ENCODE results near the gene ADGRD2. TPM values are rescaled to one million over a fixed set of nuclear protein-coding genes. Genes with fewer than 3 reads are reported as not detected.

Gene ADGRD2
- total RNA-seq, 1 donor from 2014 or later: not detected

DNA sequence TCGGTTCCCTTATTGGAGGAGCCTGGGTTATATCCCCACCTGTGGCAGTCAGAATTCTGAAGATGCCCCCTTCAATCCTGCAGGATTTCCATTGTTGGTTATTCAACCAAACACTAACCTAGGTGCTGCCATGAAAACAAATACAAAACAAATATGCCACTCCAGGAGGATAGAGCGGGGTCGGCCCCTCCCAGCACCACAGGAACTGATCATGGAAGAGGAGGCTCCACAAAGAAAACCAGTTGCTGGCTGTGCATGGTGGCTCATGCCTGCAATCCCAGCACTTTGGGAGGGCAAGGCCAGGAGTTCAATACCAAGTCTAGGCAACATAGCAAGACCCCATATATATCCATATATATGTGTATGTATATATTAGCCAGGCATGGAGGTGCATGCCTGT is 13.2 kb upstream of the ADGRD2 start:
- H3K4me1 ChIP-seq (ENCODE audit: control insufficient read depth in 3 of 3, insufficient read depth in 3 of 3, low read length in 3 of 3): no peaks in the 10 kb centered on the region
- H3K27ac ChIP-seq (ENCODE audit: low read depth, low read length): no peak overlapping the region
- no peak overlapping the region for H3K9ac ChIP-seq (ENCODE audit: low read depth in 1 of 3, low read length in 3 of 3)
- peaks cover 0 to 5% (median 0%) of the 10 kb centered on the region in 3 donors for H3K9me3 ChIP-seq (ENCODE audit: control insufficient read depth in 3 of 3, low read length in 3 of 3)
- H3K36me3 ChIP-seq (ENCODE audit: control insufficient read depth in 3 of 3, insufficient read depth in 3 of 3, low read length in 3 of 3): no peaks in the 10 kb centered on the region
- no peak overlapping the region for H3K4me3 ChIP-seq (ENCODE audit: low read length in 3 of 3)
- peaks cover 0 to 20% (median 11%) of the 10 kb centered on the region in 3 donors for H3K27me3 ChIP-seq (ENCODE audit: control insufficient read depth in 3 of 3, insufficient read depth in 3 of 3, low read length in 3 of 3)

DNA sequence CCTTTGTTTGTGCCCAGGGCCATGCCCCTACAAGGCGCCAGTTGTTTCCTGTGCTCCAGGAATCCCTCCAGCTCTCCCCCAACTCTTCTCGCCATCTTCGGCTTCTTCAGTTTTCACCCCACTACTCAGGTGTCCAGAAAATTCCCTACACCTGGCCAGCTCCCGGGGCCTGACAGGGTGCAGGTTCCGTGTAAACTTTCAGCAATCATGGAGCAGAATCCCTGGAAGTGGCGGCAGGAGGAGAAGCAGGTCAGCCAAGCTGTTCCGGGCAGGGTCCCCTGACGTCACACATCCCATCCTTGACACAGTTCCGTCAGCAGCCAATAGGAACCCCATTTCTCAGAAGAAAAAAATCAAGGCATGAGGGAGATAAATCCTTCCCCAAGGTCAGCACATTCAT is 12.2 kb upstream of the ADGRD2 start:
- Histone ChIP-seq H3K9me3 (ENCODE audit: control insufficient read depth in 3 of 3, low read length in 3 of 3) (peaks cover 0 to 5% (median 0%) of the 10 kb centered on the region in 3 donors), H3K27ac (ENCODE audit: low read depth, low read length) (no peak overlapping the region), H3K4me3 (ENCODE audit: low read length in 3 of 3) (no peak overlapping the region), H3K9ac (ENCODE audit: low read depth in 1 of 3, low read length in 3 of 3) (no peak overlapping the region), H3K27me3 (ENCODE audit: control insufficient read depth in 3 of 3, insufficient read depth in 3 of 3, low read length in 3 of 3) (peaks cover 0 to 20% (median 10%) of the 10 kb centered on the region in 3 donors), H3K36me3 (ENCODE audit: control insufficient read depth in 3 of 3, insufficient read depth in 3 of 3, low read length in 3 of 3) (no peaks in the 10 kb centered on the region), H3K4me1 (ENCODE audit: control insufficient read depth in 3 of 3, insufficient read depth in 3 of 3, low read length in 3 of 3) (no peaks in the 10 kb centered on the region)

DNA sequence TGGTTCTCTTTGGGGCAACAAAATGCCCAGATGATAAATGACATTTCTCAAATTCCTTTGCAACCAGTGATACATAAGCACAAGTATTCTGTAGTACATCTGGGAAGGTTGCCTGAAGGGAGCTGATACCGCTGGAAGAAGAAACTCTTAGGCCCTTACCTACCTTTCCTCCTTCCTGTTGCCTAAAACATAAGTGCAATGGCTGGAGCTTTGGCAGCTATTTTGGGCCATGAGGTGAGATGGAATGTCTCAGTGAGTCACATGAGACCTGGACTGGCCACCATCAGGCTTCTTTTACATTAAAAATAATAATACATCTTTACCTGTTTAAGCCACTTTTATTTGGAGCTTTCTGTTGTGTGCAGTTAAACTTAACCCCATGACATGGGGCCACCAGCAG is 11.2 kb upstream of the ADGRD2 start:
- H3K9ac ChIP-seq (ENCODE audit: low read depth in 1 of 3, low read length in 3 of 3): no peak overlapping the region
- H3K27ac ChIP-seq (ENCODE audit: low read depth, low read length): no peak overlapping the region
- H3K27me3 ChIP-seq (ENCODE audit: control insufficient read depth in 3 of 3, insufficient read depth in 3 of 3, low read length in 3 of 3): peaks cover 0 to 20% (median 10%) of the 10 kb centered on the region in 3 donors
- no peak overlapping the region for H3K4me3 ChIP-seq (ENCODE audit: low read length in 3 of 3)
- no peaks in the 10 kb centered on the region for H3K4me1 ChIP-seq (ENCODE audit: control insufficient read depth in 3 of 3, insufficient read depth in 3 of 3, low read length in 3 of 3)
- peaks cover 0 to 5% (median 0%) of the 10 kb centered on the region in 3 donors for H3K9me3 ChIP-seq (ENCODE audit: control insufficient read depth in 3 of 3, low read length in 3 of 3)
- no peaks in the 10 kb centered on the region for H3K36me3 ChIP-seq (ENCODE audit: control insufficient read depth in 3 of 3, insufficient read depth in 3 of 3, low read length in 3 of 3)

DNA sequence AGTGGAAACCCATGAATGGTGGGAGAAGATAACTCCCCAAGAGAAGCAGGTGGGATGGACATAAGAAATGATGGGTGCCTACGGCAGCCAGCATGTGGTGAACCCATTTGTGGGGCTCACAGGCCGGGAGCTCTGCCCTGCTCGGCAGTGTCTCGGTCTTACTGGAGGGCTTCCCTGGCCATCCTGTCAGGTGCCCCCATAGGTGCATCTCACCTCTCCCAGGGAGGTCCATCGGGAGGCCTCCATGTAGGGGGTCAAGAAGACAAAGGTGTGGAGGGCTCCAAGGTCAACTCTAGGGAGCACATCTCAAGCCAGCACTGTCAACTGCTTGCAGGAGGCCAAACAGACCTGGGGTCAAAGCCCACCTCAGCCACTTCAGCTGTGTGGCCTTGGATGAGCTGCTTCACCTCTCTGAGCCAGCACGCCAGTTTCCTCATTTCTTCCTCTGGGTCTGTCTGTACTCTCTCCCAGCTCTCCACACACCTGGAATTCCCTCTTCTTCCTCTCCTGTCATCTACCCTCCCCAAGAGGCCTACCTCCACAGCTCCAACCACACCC is 10.5 kb upstream of the ADGRD2 start:
- Histone ChIP-seq H3K9me3 (ENCODE audit: control insufficient read depth in 3 of 3, low read length in 3 of 3) (peaks cover 0 to 5% (median 0%) of the 10 kb centered on the region in 3 donors), H3K27ac (ENCODE audit: low read depth, low read length) (no peak overlapping the region), H3K4me3 (ENCODE audit: low read length in 3 of 3) (no peak overlapping the region), H3K9ac (ENCODE audit: low read depth in 1 of 3, low read length in 3 of 3) (no peak overlapping the region), H3K27me3 (ENCODE audit: control insufficient read depth in 3 of 3, insufficient read depth in 3 of 3, low read length in 3 of 3) (peaks cover 0 to 20% (median 10%) of the 10 kb centered on the region in 3 donors), H3K4me1 (ENCODE audit: control insufficient read depth in 3 of 3, insufficient read depth in 3 of 3, low read length in 3 of 3) (no peaks in the 10 kb centered on the region), H3K36me3 (ENCODE audit: control insufficient read depth in 3 of 3, insufficient read depth in 3 of 3, low read length in 3 of 3) (no peaks in the 10 kb centered on the region)

DNA sequence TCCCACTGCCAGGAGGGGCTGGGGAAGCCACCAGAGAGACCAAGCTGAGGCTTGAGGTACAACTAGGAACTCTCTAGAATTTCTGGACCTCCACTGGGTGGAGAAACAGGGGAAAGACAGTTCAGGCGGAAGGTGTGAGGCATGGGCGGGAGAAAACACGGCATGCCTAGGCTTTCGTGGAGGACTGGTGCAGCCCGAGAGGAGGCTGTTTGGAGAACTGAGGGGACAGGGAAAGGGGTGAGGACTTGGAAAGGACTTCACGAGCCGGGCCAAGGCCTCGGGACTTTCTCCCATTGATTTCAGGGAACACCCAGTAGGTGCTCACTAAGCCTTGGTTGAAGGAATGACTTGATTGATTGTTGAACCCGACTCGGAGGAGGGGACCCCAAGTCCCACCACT is 9.5 kb upstream of the ADGRD2 start:
- Histone ChIP-seq H3K9me3 (ENCODE audit: control insufficient read depth in 3 of 3, low read length in 3 of 3) (peaks cover 0 to 5% (median 0%) of the 10 kb centered on the region in 3 donors), H3K9ac (ENCODE audit: low read depth in 1 of 3, low read length in 3 of 3) (no peak overlapping the region)

GRCh38 chr9:124441291-124441690 is 9.0 kb upstream of the ADGRD2 start:
- Histone ChIP-seq H3K27me3 (ENCODE audit: control insufficient read depth in 3 of 3, insufficient read depth in 3 of 3, low read length in 3 of 3) (peaks cover 0 to 20% (median 12%) of the 10 kb centered on the region in 3 donors), H3K9me3 (ENCODE audit: control insufficient read depth in 3 of 3, low read length in 3 of 3) (peaks cover 0 to 5% (median 0%) of the 10 kb centered on the region in 3 donors), H3K36me3 (ENCODE audit: control insufficient read depth in 3 of 3, insufficient read depth in 3 of 3, low read length in 3 of 3) (no peaks in the 10 kb centered on the region), H3K4me1 (ENCODE audit: control insufficient read depth in 3 of 3, insufficient read depth in 3 of 3, low read length in 3 of 3) (no peaks in the 10 kb centered on the region), H3K9ac (ENCODE audit: low read depth in 1 of 3, low read length in 3 of 3) (no peak overlapping the region), H3K27ac (ENCODE audit: low read depth, low read length) (no peak overlapping the region), H3K4me3 (ENCODE audit: low read length in 3 of 3) (no peak overlapping the region)

More for the DNA sequence above, 9.5 kb upstream of the ADGRD2 start:
- H3K4me3 ChIP-seq (ENCODE audit: low read length in 3 of 3): no peak overlapping the region
- no peak overlapping the region for H3K27ac ChIP-seq (ENCODE audit: low read depth, low read length)
- H3K27me3 ChIP-seq (ENCODE audit: control insufficient read depth in 3 of 3, insufficient read depth in 3 of 3, low read length in 3 of 3): peaks cover 0 to 20% (median 10%) of the 10 kb centered on the region in 3 donors
- H3K4me1 ChIP-seq (ENCODE audit: control insufficient read depth in 3 of 3, insufficient read depth in 3 of 3, low read length in 3 of 3): no peaks in the 10 kb centered on the region
- no peaks in the 10 kb centered on the region for H3K36me3 ChIP-seq (ENCODE audit: control insufficient read depth in 3 of 3, insufficient read depth in 3 of 3, low read length in 3 of 3)

DNA sequence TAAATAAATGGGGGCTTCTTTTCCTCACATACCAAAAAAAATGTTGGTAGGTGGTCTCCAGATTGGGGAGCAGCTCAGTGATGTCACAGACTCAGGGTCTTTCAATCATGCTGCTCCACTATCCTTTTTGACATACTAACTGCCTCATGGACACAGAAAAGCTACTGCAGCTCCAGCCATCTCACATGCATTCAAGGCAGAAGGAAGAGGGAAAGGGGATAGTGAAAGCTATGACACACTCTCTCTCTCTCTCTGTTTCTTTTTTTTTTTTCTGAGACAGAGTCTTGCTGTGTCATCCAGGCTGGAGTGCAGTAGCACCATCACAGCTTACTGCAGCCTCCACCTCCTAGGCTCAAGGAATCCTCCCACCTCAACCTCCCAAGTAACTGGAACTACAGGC is 7.9 kb upstream of the ADGRD2 start:
- Histone ChIP-seq H3K36me3 (ENCODE audit: control insufficient read depth in 3 of 3, insufficient read depth in 3 of 3, low read length in 3 of 3) (no peaks in the 10 kb centered on the region), H3K27me3 (ENCODE audit: control insufficient read depth in 3 of 3, insufficient read depth in 3 of 3, low read length in 3 of 3) (peaks cover 0 to 25% (median 12%) of the 10 kb centered on the region in 3 donors), H3K4me3 (ENCODE audit: low read length in 3 of 3) (no peak overlapping the region), H3K9ac (ENCODE audit: low read depth in 1 of 3, low read length in 3 of 3) (no peak overlapping the region), H3K9me3 (ENCODE audit: control insufficient read depth in 3 of 3, low read length in 3 of 3) (peaks cover 0 to 5% (median 0%) of the 10 kb centered on the region in 3 donors), H3K27ac (ENCODE audit: low read depth, low read length) (no peak overlapping the region), H3K4me1 (ENCODE audit: control insufficient read depth in 3 of 3, insufficient read depth in 3 of 3, low read length in 3 of 3) (no peaks in the 10 kb centered on the region)

- no peak overlapping the region for H3K4me3 ChIP-seq (ENCODE audit: low read length in 3 of 3)
- peaks cover 0 to 23% (median 12%) of the 10 kb centered on the region in 3 donors for H3K27me3 ChIP-seq (ENCODE audit: control insufficient read depth in 3 of 3, insufficient read depth in 3 of 3, low read length in 3 of 3)
- H3K9ac ChIP-seq (ENCODE audit: low read depth in 1 of 3, low read length in 3 of 3): no peak overlapping the region
- no peaks in the 10 kb centered on the region for H3K36me3 ChIP-seq (ENCODE audit: control insufficient read depth in 3 of 3, insufficient read depth in 3 of 3, low read length in 3 of 3)
- peaks cover 0 to 5% (median 0%) of the 10 kb centered on the region in 3 donors for H3K9me3 ChIP-seq (ENCODE audit: control insufficient read depth in 3 of 3, low read length in 3 of 3)
- no peak overlapping the region for H3K27ac ChIP-seq (ENCODE audit: low read depth, low read length)
- H3K4me1 ChIP-seq (ENCODE audit: control insufficient read depth in 3 of 3, insufficient read depth in 3 of 3, low read length in 3 of 3): no peaks in the 10 kb centered on the region
These were observed 7.4 kb upstream of the ADGRD2 start for GRCh38 chr9:124442826-124443225.

DNA sequence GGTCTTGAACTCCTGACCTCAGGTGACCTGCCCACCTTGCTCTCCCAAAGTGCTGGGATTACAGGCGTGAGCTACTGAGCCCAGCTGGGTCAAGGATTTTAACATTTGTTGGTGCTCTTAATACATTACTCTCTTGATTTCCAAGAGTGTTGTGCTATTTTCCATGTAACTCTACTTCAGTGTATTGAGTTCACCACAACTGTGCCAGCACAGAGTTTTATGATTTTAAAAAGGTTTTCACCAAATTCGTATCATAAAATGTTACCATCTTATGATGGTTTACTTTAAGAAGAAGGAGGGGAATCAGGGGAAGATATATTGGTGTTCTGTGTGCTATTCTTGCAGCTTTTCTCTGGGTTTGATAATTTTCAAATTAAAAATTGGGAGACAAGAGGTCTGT is 6.6 kb upstream of the ADGRD2 start:
- no peak overlapping the region for H3K4me3 ChIP-seq (ENCODE audit: low read length in 3 of 3)
- no peak overlapping the region for H3K27ac ChIP-seq (ENCODE audit: low read depth, low read length)
- H3K36me3 ChIP-seq (ENCODE audit: control insufficient read depth in 3 of 3, insufficient read depth in 3 of 3, low read length in 3 of 3): no peaks in the 10 kb centered on the region
- H3K4me1 ChIP-seq (ENCODE audit: control insufficient read depth in 3 of 3, insufficient read depth in 3 of 3, low read length in 3 of 3): no peaks in the 10 kb centered on the region
- H3K9ac ChIP-seq (ENCODE audit: low read depth in 1 of 3, low read length in 3 of 3): no peak overlapping the region
- H3K9me3 ChIP-seq (ENCODE audit: control insufficient read depth in 3 of 3, low read length in 3 of 3): peaks cover 0 to 5% (median 0%) of the 10 kb centered on the region in 3 donors
- peaks cover 4 to 23% (median 12%) of the 10 kb centered on the region in 3 donors for H3K27me3 ChIP-seq (ENCODE audit: control insufficient read depth in 3 of 3, insufficient read depth in 3 of 3, low read length in 3 of 3)

GRCh38 chr9:124444166-124444565 is 6.1 kb upstream of the ADGRD2 start:
- peaks cover 0 to 3% (median 0%) of the 10 kb centered on the region in 3 donors for H3K9me3 ChIP-seq (ENCODE audit: control insufficient read depth in 3 of 3, low read length in 3 of 3)

More at GRCh38 chr9:124444166-124444565, 6.1 kb upstream of the ADGRD2 start:
- no peak overlapping the region for H3K9ac ChIP-seq (ENCODE audit: low read depth in 1 of 3, low read length in 3 of 3)
- no peak overlapping the region for H3K27ac ChIP-seq (ENCODE audit: low read depth, low read length)
- no peaks in the 10 kb centered on the region for H3K4me1 ChIP-seq (ENCODE audit: control insufficient read depth in 3 of 3, insufficient read depth in 3 of 3, low read length in 3 of 3)
- H3K4me3 ChIP-seq (ENCODE audit: low read length in 3 of 3): no peak overlapping the region
- peaks cover 4 to 20% (median 12%) of the 10 kb centered on the region in 3 donors for H3K27me3 ChIP-seq (ENCODE audit: control insufficient read depth in 3 of 3, insufficient read depth in 3 of 3, low read length in 3 of 3)
- H3K36me3 ChIP-seq (ENCODE audit: control insufficient read depth in 3 of 3, insufficient read depth in 3 of 3, low read length in 3 of 3): no peaks in the 10 kb centered on the region

All from skeletal muscle tissue (tissue), 4 donors.